IgD-negative memory B cell (primary cell): ENCODE results near the gene RPSA. TPM values are rescaled to one million over a fixed set of nuclear protein-coding genes. Genes with fewer than 3 reads are reported as not detected.

ENCODE experiments used
- H3K27ac Mint-ChIP-seq, 3 donors: one replicate each; pipeline ENCODE4 v1.8.0; 2020 to 2022; ENCODE audit warnings: mild to moderate bottlenecking in 3 of 3, mixed read lengths in 3 of 3, moderate library complexity in 1 of 3
- H3K27me3 Mint-ChIP-seq: one replicate; pipeline ENCODE4 v1.8.0; 2021; ENCODE audit warnings: mixed read lengths
- H3K36me3 Mint-ChIP-seq: one replicate; pipeline ENCODE4 v1.8.0; 2020; ENCODE audit warnings: mild to moderate bottlenecking, mixed read lengths
- H3K4me1 Mint-ChIP-seq, 3 donors: one replicate each; pipeline ENCODE4 v1.8.0; 2020 to 2022; ENCODE audit warnings: mixed read lengths in 3 of 3, mild to moderate bottlenecking in 1 of 3
- H3K4me3 Mint-ChIP-seq, 4 donors: one replicate each; pipeline ENCODE4 v1.8.0; 2020 to 2022; ENCODE audit warnings: mild to moderate bottlenecking in 4 of 4, mixed read lengths in 4 of 4, moderate library complexity in 3 of 4
- H3K9me3 Mint-ChIP-seq, 3 donors: one replicate each; pipeline ENCODE4 v1.8.0; 2020 to 2021; ENCODE audit warnings: mixed read lengths in 3 of 3, mild to moderate bottlenecking in 1 of 3
- polyA plus RNA-seq: library from polyadenylated mRNA; unstranded; fragments of 300-500 nt; fragmentation: Illumina TruSeq; gene quantifications from one replicate; pipeline ENCODE4 v1.2.3, GENCODE V29; 2021

RPSA gene
- polyA plus RNA-seq, 1 donor from 2014 or later: 1,214 TPM

GRCh38 chr3:39383881-39384664 lies 22.4 kb upstream of the RPSA start:
- H3K4me1 Mint-ChIP-seq: peaks cover 33 to 46% (median 43%) of the 10 kb centered on the region in 3 donors
- peak overlapping the region; percentile 95 to 100 (median 98) for H3K4me3 Mint-ChIP-seq
- no peaks in the 10 kb centered on the region for H3K9me3 Mint-ChIP-seq
- H3K27me3 Mint-ChIP-seq: no peaks in the 10 kb centered on the region
- H3K27ac Mint-ChIP-seq: peak overlapping the region; percentile 98 to 99 (median 98)
- H3K36me3 Mint-ChIP-seq: no peaks in the 10 kb centered on the region

GRCh38 chr3:39384665-39385000 lies 21.9 kb upstream of the RPSA start:
- peaks cover 38 to 52% (median 49%) of the 10 kb centered on the region in 3 donors for H3K4me1 Mint-ChIP-seq
- H3K9me3 Mint-ChIP-seq: no peaks in the 10 kb centered on the region
- H3K36me3 Mint-ChIP-seq: no peaks in the 10 kb centered on the region
- peak overlapping the region; percentile 95 to 100 (median 98) for H3K4me3 Mint-ChIP-seq
- H3K27ac Mint-ChIP-seq: peak overlapping the region in 2 of 3 donors; percentile 98
- H3K27me3 Mint-ChIP-seq: no peaks in the 10 kb centered on the region

GRCh38 chr3:39385456-39386090 lies 20.9 kb upstream of the RPSA start:
- Mint-ChIP-seq H3K36me3 (no peaks in the 10 kb centered on the region), H3K4me3 (peak overlapping the region in 3 of 4 donors; percentile 62 to 100 (median 82)), H3K4me1 (peaks cover 39 to 57% (median 53%) of the 10 kb centered on the region in 3 donors), H3K9me3 (no peaks in the 10 kb centered on the region), H3K27me3 (no peaks in the 10 kb centered on the region), H3K27ac (peak overlapping the region in 1 of 3 donors; percentile 45)

- peaks cover 39 to 57% (median 55%) of the 10 kb centered on the region in 3 donors for H3K4me1 Mint-ChIP-seq
- H3K27ac Mint-ChIP-seq: no peak overlapping the region
- H3K4me3 Mint-ChIP-seq: peak overlapping the region in 2 of 4 donors; percentile 18 to 38
- no peaks in the 10 kb centered on the region for H3K36me3 Mint-ChIP-seq
- H3K27me3 Mint-ChIP-seq: no peaks in the 10 kb centered on the region
- no peaks in the 10 kb centered on the region for H3K9me3 Mint-ChIP-seq
Observed at GRCh38 chr3:39386318-39386717, 20.2 kb upstream of the RPSA start.

DNA sequence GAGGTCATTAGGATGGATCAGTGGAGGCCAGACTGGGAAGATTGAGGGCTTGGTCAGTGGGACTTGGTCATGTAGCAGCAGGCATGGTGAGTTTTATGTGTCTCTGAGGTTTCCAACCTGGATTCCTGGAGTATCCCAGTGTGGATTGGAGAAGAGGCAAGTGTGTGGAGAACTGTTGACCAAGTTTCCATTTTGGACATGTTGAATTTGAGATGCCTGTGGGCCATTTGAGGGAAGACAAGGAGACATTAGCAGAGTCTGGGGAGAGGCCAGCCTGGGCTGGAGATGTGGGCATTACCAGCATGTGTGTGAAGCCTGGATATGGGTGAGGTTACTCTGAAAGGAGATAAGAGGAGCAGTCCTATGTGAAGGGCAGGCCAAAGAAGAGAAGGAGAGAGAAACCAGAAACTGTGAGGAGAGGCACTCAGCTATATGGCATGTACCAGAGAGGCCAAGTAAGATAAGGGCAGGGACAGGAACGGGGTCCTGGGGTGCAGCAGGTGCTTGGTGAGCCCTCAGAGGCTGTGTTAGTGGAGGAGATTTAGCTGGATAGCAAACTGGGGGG lies 19.0 kb upstream of the RPSA start:
- Mint-ChIP-seq H3K4me1 (peaks cover 39 to 53% (median 50%) of the 10 kb centered on the region in 3 donors), H3K27me3 (no peaks in the 10 kb centered on the region), H3K4me3 (peak overlapping the region in 2 of 4 donors; percentile 24 to 47), H3K9me3 (no peaks in the 10 kb centered on the region), H3K36me3 (no peaks in the 10 kb centered on the region), H3K27ac (peak overlapping the region in 1 of 3 donors; percentile 8)

DNA sequence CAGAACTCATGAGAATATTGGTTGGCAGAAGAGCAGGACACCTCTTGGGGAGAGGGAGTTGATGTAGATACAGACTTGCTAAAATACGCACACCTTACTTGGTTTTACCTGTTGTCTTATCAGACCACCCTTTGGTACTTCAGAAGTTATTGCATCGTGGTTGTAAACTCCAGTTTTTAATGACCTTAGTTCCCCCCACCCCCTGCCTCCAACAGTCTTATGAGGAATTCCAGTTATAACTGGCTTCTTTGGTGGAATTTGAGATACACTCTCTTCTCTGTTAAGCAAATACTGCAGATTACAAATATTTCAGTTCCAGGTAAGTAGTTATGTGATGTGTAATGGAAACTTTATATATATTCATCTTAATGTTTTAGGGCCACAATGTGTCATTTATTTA lies 18.4 kb upstream of the RPSA start:
- H3K27ac Mint-ChIP-seq: no peak overlapping the region
- H3K36me3 Mint-ChIP-seq: peaks cover 2% of the 10 kb centered on the region
- H3K27me3 Mint-ChIP-seq: no peaks in the 10 kb centered on the region
- H3K4me3 Mint-ChIP-seq: peak overlapping the region in 2 of 4 donors; percentile 6 to 57
- peaks cover 39 to 53% (median 50%) of the 10 kb centered on the region in 3 donors for H3K4me1 Mint-ChIP-seq
- no peaks in the 10 kb centered on the region for H3K9me3 Mint-ChIP-seq

GRCh38 chr3:39388741-39389248 lies 17.7 kb upstream of the RPSA start:
- Mint-ChIP-seq H3K36me3 (peaks cover 2% of the 10 kb centered on the region), H3K27ac (peak overlapping the region; percentile 13 to 96 (median 79)), H3K4me1 (peaks cover 39 to 50% (median 48%) of the 10 kb centered on the region in 3 donors), H3K27me3 (no peaks in the 10 kb centered on the region), H3K9me3 (no peaks in the 10 kb centered on the region), H3K4me3 (peak overlapping the region; percentile 7 to 77 (median 30))

- peak overlapping the region in 2 of 3 donors; percentile 4 to 47 for H3K27ac Mint-ChIP-seq
- no peaks in the 10 kb centered on the region for H3K27me3 Mint-ChIP-seq
- H3K36me3 Mint-ChIP-seq: peaks cover 2% of the 10 kb centered on the region
- no peaks in the 10 kb centered on the region for H3K9me3 Mint-ChIP-seq
- H3K4me1 Mint-ChIP-seq: peaks cover 33 to 47% (median 43%) of the 10 kb centered on the region in 3 donors
- H3K4me3 Mint-ChIP-seq: peak overlapping the region in 1 of 4 donors; percentile 26
Observed at GRCh38 chr3:39390181-39390580, 16.3 kb upstream of the RPSA start.

DNA sequence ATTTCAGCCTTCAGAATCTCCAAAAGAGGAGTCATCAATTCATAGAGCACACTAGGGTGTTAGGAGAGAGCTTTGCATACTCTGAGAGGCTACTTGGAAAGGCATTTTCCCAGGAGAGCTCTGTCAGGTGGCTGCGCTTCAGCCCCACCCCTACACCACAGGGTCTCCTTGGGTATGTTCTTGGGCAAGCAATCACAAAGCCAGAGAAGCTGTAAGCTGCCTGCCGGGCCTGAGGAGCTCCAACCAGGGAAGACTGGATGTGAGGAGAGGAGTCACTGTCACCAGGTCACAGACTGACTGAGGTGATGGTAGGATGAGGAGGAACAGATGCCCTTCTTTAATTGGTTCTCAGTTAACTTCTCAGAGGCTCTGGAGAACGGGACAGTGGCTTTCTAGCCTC lies 9.8 kb upstream of the RPSA start:
- Mint-ChIP-seq H3K9me3 (no peaks in the 10 kb centered on the region), H3K4me3 (no peak overlapping the region), H3K27me3 (no peaks in the 10 kb centered on the region), H3K27ac (no peak overlapping the region), H3K36me3 (peaks cover 12% of the 10 kb centered on the region), H3K4me1 (no peaks in the 10 kb centered on the region)

GRCh38 chr3:39398700-39399099 lies 7.8 kb upstream of the RPSA start:
- Mint-ChIP-seq H3K27ac (peak overlapping the region in 2 of 3 donors; percentile 31 to 77), H3K4me1 (no peaks in the 10 kb centered on the region), H3K36me3 (peaks cover 9% of the 10 kb centered on the region), H3K4me3 (no peak overlapping the region), H3K9me3 (no peaks in the 10 kb centered on the region), H3K27me3 (no peaks in the 10 kb centered on the region)

- peaks cover 8% of the 10 kb centered on the region for H3K36me3 Mint-ChIP-seq
- H3K4me3 Mint-ChIP-seq: no peak overlapping the region
- peak overlapping the region in 1 of 3 donors; percentile 9 for H3K27ac Mint-ChIP-seq
- H3K9me3 Mint-ChIP-seq: no peaks in the 10 kb centered on the region
- H3K4me1 Mint-ChIP-seq: peaks cover 1 to 7% (median 6%) of the 10 kb centered on the region in 3 donors
- H3K27me3 Mint-ChIP-seq: no peaks in the 10 kb centered on the region
Observed at GRCh38 chr3:39401983-39402382, 4.5 kb upstream of the RPSA start.

DNA sequence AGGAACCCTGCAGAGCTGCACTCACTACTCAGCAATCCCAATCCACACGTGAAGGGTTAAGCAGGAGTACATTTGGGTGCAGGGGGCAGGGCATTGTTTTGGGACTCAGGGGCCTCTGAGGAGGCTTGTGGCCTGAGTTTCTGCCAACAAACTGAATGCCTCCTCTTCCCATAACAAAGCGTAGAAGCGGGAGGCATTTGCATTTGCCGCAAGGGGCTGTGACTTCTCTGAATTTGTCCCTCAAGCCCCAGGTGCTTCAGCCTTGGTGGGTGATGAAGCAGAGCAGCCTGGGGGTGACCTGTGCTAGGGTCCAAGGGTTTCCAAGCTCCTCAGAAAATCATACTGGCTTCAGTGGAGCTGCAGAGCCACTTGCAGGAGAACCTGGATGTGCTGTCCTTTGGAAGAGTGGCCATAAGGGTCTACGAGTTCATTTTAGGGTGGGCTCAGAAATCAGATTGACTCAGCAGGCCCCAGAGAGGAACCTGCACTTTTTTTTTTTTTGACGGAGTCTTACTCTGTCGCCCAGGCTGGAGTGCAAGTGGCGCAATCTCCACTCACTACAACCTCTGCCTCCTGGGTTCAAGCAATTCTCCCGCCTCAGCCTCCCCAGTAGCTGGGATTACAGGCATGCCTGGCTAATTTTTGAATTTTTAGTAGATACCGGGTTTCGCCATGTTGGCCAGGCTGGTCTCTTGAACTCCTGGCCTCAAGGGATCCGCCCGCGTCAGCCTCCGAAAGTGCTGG lies 1.4 kb upstream of the RPSA start:
- Mint-ChIP-seq H3K9me3 (no peaks in the 10 kb centered on the region), H3K36me3 (peaks cover 8% of the 10 kb centered on the region), H3K4me3 (no peak overlapping the region), H3K27me3 (no peaks in the 10 kb centered on the region), H3K4me1 (peaks cover 14 to 22% (median 18%) of the 10 kb centered on the region in 3 donors), H3K27ac (peak overlapping the region in 2 of 3 donors; percentile 73 to 95)

GRCh38 chr3:39405687-39406367 lies 693 bp upstream of the RPSA start:
- H3K36me3 Mint-ChIP-seq: peaks cover 8% of the 10 kb centered on the region
- peaks cover 14 to 22% (median 18%) of the 10 kb centered on the region in 3 donors for H3K4me1 Mint-ChIP-seq
- peak overlapping the region; percentile 86 to 98 (median 95) for H3K4me3 Mint-ChIP-seq
- peak overlapping the region; percentile 79 to 98 (median 95) for H3K27ac Mint-ChIP-seq
- H3K9me3 Mint-ChIP-seq: no peaks in the 10 kb centered on the region
- H3K27me3 Mint-ChIP-seq: no peaks in the 10 kb centered on the region

GRCh38 chr3:39407259-39407629 lies 724 bp downstream of the RPSA start:
- Mint-ChIP-seq H3K4me1 (peaks cover 14 to 28% (median 25%) of the 10 kb centered on the region in 3 donors), H3K36me3 (peaks cover 11% of the 10 kb centered on the region), H3K27me3 (no peaks in the 10 kb centered on the region)

More at GRCh38 chr3:39407259-39407629, 724 bp downstream of the RPSA start:
- H3K9me3 Mint-ChIP-seq: no peaks in the 10 kb centered on the region
- peak overlapping the region; percentile 33 to 95 (median 80) for H3K27ac Mint-ChIP-seq
- peak overlapping the region; percentile 86 to 98 (median 95) for H3K4me3 Mint-ChIP-seq
